Stomach (tissue), 9 donors: ENCODE measurements around the gene PRELID3B. TPM values are rescaled to one million over a fixed set of nuclear protein-coding genes. Genes with fewer than 3 reads are reported as not detected.
A peak's percentile ranks its signal among the peaks of the same experiment; 100 is the strongest.

ENCODE experiments used
- DNase-seq, 2 donors: peaks; one replicate each; pipeline versions ENCODE4 v3.0.0 to v3.0.0-alpha.2; 2013 to 2019
- H3K27ac ChIP-seq, 5 donors: fragments of 200-600 bp in 4 of 5; sonication (generic) in 4 of 5; one replicate each; pipeline ENCODE4 v1.5.1; 2013 to 2019; ENCODE audit warnings: mild to moderate bottlenecking in 1 of 5, moderate library complexity in 1 of 5
- H3K27me3 ChIP-seq, 3 donors: fragments of 200-600 bp; sonication (generic); one replicate each; pipeline ENCODE4 v1.5.1; 2017 to 2019; ENCODE audit warnings: mixed run types in 1 of 3
- H3K36me3 ChIP-seq, 4 donors: fragments of 200-600 bp; sonication (generic); 1 replicate in 3 of 4; 2 replicates in 1 of 4; pipeline ENCODE4 v1.5.1; 2016 to 2019
- H3K4me1 ChIP-seq, 4 donors: fragments of 200-600 bp; sonication (generic); one replicate each; pipeline ENCODE4 v1.5.1; 2016 to 2019
- H3K4me3 ChIP-seq, 4 donors: fragments of 200-600 bp; sonication (generic) in 3 of 4; one replicate each; pipeline ENCODE4 v1.5.1; 2016 to 2019; ENCODE audit warnings: mild to moderate bottlenecking in 1 of 4
- H3K9me3 ChIP-seq, 4 donors: fragments of 200-600 bp; sonication (generic); one replicate each; pipeline ENCODE4 v1.5.1; 2016 to 2019
- EP300 ChIP-seq: sonication (generic); formaldehyde crosslinking; IDR thresholded peaks from one replicate; pipeline ENCODE4 v1.6.1; 2017; ENCODE audit warnings: antibody characterized with exemption
- POLR2A ChIP-seq, 4 donors: fragments of 450-650 bp; IDR thresholded peaks; one replicate each; pipeline ENCODE4 v1.6.1; 2016; ENCODE audit warnings: antibody characterized with exemption in 4 of 4, control low read depth in 2 of 4, mild to moderate bottlenecking in 1 of 4, moderate library complexity in 1 of 4
- POLR2AphosphoS5 ChIP-seq, 3 donors: sonication (generic); formaldehyde crosslinking; IDR thresholded peaks; one replicate each; pipeline ENCODE4 v1.6.1; 2016; ENCODE audit warnings: antibody characterized with exemption in 3 of 3
- WGBS, 5 donors: extraction: QIAGEN DNeasy Blood & Tissue Kit in 3 of 5; methylation state at CpG; one replicate each; pipeline versions ENCODE4 v1.1.5 to v1.1.7; 2013 to 2018; 5-methylcytosine and 5-hydroxymethylcytosine counted together
- intact Hi-C: fragments of 100-400 bp; cut with DNase I; formaldehyde crosslinking; loops from one replicate; pipeline ENCODE4 v1.15.1; 2023; ENCODE audit warnings: low total_unique reads
- polyA plus RNA-seq, 3 donors: library from polyadenylated mRNA; stranded (reverse); fragments of 200-250 nt; gene quantifications; one replicate each; pipeline ENCODE4 v1.2.3, GENCODE V29; 2013
- total RNA-seq, 5 donors: library from RNA; depleted of rRNA; stranded (reverse); fragments of >200 nt; gene quantifications; one replicate each; pipeline versions ENCODE4 v1.1.0 to v1.2.3, GENCODE V29; 2014 to 2016
- TF ChIP-seq, protein P1 (sequence below), 7 experiments: fragments of 450-650 bp in 4 of 7; fragments of 200-600 bp in 3 of 7; sonication (generic) in 3 of 7; IDR thresholded peaks; one replicate each; pipeline ENCODE4 v1.5.1; 2016 to 2019; ENCODE audit warnings: antibody characterized with exemption in 7 of 7, control low read depth in 2 of 7, mild to moderate bottlenecking in 1 of 7
- donor health status: healthy with polysubstance abuse.
- donor health status: Bipolar disorder and iron deficiency.
- donor health status: healthy.

Gene PRELID3B
- total and polyA plus RNA-seq, 8 donors: 20.0 to 322 (median 56.1) TPM

DNA sequence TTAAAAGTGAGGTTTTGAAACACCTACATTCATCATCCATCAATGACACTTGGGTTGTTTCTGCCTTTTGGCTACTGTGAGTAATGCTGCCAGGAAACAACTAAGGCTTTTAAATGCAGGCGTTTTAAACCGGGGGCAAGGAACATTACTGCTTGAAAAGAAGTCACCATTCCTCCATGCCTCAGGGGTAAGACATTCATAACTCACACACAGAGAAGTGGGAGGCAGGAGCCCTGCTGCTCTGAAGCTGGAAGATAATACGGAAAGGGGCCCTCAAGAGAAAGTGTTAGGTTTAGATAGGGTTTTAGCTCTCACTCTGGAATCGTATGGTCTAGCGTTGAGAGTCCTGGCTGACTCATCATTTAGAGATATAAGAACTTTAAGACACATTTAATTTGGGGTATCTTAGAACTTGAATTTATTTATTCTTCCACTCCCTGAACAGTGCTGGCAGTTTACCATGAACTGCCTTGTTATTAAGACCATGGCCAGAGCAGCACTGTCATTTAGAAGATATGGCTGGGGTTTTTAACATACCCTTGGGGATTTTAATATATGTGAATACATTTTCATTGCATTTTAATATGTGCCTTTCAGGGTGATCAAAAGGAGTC is 21.5 kb downstream of the PRELID3B start:
- intact Hi-C loops: no loop called here

DNA sequence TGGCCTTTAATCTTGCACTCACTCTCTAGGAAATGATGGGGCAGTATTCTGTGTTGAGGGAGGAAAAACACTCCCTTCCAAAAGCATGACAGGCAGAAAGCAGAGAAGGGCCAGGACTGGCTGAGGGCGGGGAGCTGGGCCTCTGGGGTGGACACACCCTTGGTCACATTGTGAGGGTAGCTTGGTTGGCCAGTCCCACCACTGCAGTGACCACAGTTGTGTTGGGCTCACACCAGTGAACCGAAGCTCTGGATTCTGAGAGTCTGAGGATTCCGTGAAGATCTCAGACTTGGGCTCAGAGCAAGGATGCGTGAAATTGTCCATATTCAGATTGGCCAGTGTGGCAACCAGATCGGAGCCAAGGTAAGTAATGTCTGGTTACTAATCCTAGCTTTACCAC is 23.4 kb downstream of the PRELID3B start, which contains the start of gene TUBB1:
TSS of gene TUBB1 (plus strand) at position 213 of the 400 bp plus-strand sequence. CDS start at position 307, 94 bp downstream.
- intact Hi-C loops: no loop called here
- Histone ChIP-seq H3K27me3 (no peaks in the 10 kb centered on the region), H3K27ac (no peak within 1 kb of the TSS), H3K36me3 (peaks cover 15 to 27% (median 22%) of the 10 kb centered on the region in 4 donors), H3K4me3 (no peak within 1 kb of the TSS), H3K9me3 (no peaks in the 10 kb centered on the region), H3K4me1 (peaks cover 0 to 11% (median 6%) of the 10 kb centered on the region in 4 donors)
- no peak for DNase-seq
- WGBS, 5 donors: 94 to 99% (median 95%) methylated on average over 4 to 5 of the region's 5 CpGs
- TF ChIP-seq POLR2AphosphoS5 (IDR thresholded peaks at IDR 0.05) (no peak), EP300 (no peak), POLR2A (IDR thresholded peaks at IDR 0.05) (no peak)
- TF ChIP-seq, protein P1, sequence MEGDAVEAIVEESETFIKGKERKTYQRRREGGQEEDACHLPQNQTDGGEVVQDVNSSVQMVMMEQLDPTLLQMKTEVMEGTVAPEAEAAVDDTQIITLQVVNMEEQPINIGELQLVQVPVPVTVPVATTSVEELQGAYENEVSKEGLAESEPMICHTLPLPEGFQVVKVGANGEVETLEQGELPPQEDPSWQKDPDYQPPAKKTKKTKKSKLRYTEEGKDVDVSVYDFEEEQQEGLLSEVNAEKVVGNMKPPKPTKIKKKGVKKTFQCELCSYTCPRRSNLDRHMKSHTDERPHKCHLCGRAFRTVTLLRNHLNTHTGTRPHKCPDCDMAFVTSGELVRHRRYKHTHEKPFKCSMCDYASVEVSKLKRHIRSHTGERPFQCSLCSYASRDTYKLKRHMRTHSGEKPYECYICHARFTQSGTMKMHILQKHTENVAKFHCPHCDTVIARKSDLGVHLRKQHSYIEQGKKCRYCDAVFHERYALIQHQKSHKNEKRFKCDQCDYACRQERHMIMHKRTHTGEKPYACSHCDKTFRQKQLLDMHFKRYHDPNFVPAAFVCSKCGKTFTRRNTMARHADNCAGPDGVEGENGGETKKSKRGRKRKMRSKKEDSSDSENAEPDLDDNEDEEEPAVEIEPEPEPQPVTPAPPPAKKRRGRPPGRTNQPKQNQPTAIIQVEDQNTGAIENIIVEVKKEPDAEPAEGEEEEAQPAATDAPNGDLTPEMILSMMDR (IDR thresholded peaks at IDR 0.05): no peak

More for the DNA sequence above, 21.5 kb downstream of the PRELID3B start:
- Histone ChIP-seq H3K4me1 (peaks cover 0 to 14% (median 9%) of the 10 kb centered on the region in 4 donors), H3K27ac (no peak overlapping the region), H3K27me3 (no peaks in the 10 kb centered on the region), H3K9me3 (no peaks in the 10 kb centered on the region), H3K4me3 (no peak overlapping the region), H3K36me3 (peaks cover 24 to 45% (median 40%) of the 10 kb centered on the region in 4 donors)
- TF ChIP-seq POLR2AphosphoS5 (IDR thresholded peaks at IDR 0.05): no peak
- no peak for TF ChIP-seq EP300
- TF ChIP-seq POLR2A (IDR thresholded peaks at IDR 0.05): no peak
- TF ChIP-seq, protein P1 (IDR thresholded peaks at IDR 0.05): no peak
- 55 to 74% (median 66%) methylated on average over 5 of the region's 5 CpGs for WGBS, 5 donors
- peak in 1 of 2 donors; percentile 33 for DNase-seq

DNA sequence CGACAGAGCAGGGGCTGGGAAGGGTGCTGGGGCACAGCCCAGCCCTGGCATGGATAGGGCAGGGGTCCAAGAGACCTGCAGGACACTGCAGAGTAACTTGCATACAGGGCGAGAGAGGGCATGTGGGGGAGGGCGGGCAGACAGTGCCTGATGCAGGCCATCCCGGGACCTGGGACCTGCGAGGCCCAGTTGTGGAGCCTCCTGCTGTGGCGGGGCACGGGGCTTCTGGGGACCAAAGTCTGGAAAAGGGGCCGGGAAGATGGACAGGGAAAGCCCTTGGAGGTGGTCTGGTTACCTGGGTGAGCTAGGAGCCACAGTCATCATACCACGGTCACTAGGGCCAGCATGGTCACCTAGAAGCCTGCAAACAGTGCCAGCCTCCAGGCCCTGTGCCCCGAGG is 23.8 kb downstream of the PRELID3B start:
- intact Hi-C loops: no loop called here
- 90 to 95% (median 92%) methylated on average over 10 of the region's 10 CpGs for WGBS, 5 donors

DNA sequence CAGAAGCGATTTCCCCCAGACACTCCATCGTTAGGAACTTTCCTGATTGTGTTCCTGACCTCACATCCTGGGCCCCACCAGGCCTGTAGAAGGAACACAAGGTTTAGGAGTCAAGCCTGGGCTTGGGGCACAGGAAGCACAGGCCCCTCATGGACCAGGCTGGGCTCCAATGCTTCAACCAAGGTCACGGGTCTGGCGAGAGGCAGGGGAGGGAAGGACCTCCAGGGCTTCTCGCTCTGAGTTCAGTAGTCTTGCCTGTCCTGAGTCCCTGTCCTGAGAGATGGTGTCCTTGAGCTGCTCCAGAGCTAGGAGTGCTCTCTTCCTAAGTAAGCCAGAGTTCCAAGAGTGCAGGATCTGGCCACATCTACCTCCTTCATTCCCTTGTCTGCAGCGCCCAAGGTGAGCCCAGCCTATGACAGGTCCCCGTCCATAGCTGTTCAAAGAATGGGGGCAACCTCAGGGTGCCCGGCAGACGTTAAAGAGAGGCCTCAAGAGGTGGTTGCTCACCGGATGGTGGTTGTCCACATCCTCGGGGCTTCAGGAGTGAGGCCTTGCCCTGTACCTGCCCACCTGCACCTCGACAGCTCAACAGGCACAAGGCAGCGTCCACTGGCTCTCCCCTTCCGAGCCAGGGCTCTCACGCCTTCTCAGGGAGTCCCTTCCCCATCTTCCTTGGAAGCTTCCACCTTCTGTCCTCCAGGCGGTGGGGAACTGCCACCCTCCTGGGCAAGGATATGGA is 24.9 kb downstream of the PRELID3B start:
- 89 to 94% (median 93%) methylated on average over 6 to 16 of the region's 16 CpGs for WGBS, 5 donors
- H3K4me1 ChIP-seq: peaks cover 0 to 11% (median 6%) of the 10 kb centered on the region in 4 donors
- H3K4me3 ChIP-seq: no peak overlapping the region
- intact Hi-C loops: no loop called here
- H3K9me3 ChIP-seq: no peaks in the 10 kb centered on the region
- H3K27me3 ChIP-seq: no peaks in the 10 kb centered on the region
- peaks cover 1 to 11% (median 7%) of the 10 kb centered on the region in 4 donors for H3K36me3 ChIP-seq
- DNase-seq: no peak
- H3K27ac ChIP-seq: no peak overlapping the region
- TF ChIP-seq POLR2AphosphoS5 (IDR thresholded peaks at IDR 0.05) (no peak), POLR2A (IDR thresholded peaks at IDR 0.05) (no peak), EP300 (no peak)
- TF ChIP-seq, protein P1 (IDR thresholded peaks at IDR 0.05): no peak

More for the DNA sequence above, 23.8 kb downstream of the PRELID3B start:
- DNase-seq: no peak
- peaks cover 0 to 11% (median 6%) of the 10 kb centered on the region in 4 donors for H3K4me1 ChIP-seq
- TF ChIP-seq POLR2A (IDR thresholded peaks at IDR 0.05): no peak
- no peak for TF ChIP-seq EP300
- TF ChIP-seq, protein P1 (IDR thresholded peaks at IDR 0.05): no peak
- no peak for TF ChIP-seq POLR2AphosphoS5 (IDR thresholded peaks at IDR 0.05)
- no peaks in the 10 kb centered on the region for H3K9me3 ChIP-seq
- H3K27ac ChIP-seq: no peak overlapping the region
- H3K36me3 ChIP-seq: peaks cover 11 to 23% (median 18%) of the 10 kb centered on the region in 4 donors
- H3K27me3 ChIP-seq: no peaks in the 10 kb centered on the region
- H3K4me3 ChIP-seq: no peak overlapping the region
